ENCODE results near the gene CCSER1.

Gene CCSER1

DNA sequence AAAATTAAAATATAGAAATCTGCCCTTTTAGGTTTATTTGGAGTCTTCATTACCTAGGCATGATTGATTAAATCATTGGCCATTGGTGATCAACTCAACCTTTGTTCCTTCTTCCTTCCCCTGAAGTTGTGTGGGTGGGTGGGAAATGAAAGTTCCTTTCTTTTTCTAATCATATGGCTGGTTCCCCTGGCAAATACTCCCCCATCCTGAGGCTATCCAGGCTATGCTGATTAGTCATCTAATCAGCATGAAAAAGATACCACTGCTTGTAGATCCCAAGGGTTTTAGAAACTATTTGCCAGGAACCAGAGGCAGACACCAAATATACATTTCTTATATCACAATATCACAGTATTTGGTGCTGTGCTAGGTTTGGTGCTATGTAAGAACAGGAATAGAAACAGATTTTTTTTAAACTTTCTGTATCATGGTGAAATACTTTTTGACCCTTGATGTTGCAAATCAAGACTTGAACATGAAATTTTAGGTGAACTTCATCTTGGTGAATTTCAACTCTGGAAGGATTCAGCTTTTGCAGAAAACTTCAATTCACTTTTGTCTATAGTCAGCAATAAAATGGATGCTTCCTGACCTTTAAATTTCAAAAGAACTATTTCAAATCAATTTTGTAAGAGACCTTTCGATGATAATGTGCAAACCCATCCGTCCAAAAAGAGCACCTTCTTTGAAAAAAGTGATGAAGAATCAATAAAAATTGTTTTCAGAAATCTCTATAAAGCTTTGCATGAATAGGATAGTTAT lies 71.1 kb downstream of the CCSER1 start:
- no peak for DNase-seq (ENCODE audit: low spot score)

DNA sequence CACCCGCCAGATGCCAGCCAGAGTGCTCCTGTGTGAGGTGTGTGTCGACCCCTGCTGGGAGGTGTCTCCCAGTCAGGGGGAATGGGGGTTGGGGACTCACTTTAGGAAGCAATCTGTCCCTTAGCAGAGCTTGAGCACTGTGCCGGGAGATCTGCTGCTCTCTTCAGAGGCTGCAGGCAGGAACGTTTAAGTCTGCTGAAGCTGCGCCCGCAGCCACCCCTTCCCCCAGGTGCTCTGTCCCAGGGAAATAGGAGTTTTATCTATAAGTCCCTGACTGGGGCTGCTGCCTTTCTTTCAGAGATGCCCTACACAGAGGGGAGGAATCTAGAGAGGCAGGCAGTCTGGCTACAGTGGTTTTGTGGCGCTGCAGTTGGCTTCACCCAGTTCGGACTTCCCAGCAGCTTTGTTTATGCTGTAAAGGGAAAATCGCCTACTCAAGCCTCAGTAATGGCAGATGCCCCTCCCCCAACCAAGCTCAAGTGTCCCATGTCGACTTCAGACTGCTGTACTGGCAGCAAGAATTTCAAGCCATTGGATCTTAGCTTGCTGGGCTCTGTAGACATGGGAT lies 80.8 kb downstream of the CCSER1 start:
- DNase-seq (ENCODE audit: low spot score) = no peak

DNA sequence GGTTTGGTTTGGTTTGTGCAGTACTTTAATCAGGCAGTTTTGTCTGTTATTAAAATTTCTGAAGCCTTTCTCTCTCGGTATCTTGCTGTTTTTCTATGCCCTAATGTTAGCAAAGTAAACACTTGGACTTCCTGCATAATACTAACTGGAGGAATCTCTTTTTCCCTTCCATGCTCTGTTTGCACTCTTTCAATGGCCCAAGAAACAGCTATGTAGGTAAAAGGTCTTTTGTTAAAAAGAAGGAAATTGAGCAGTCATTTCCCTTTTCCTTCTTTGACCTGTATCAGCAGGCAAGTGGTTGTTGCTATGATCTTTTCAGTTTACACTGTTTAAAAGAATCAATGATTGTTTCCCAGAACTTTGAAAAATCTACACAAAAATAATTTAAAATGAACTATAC lies 82.7 kb downstream of the CCSER1 start:
- no peak for DNase-seq (ENCODE audit: low spot score)

DNA sequence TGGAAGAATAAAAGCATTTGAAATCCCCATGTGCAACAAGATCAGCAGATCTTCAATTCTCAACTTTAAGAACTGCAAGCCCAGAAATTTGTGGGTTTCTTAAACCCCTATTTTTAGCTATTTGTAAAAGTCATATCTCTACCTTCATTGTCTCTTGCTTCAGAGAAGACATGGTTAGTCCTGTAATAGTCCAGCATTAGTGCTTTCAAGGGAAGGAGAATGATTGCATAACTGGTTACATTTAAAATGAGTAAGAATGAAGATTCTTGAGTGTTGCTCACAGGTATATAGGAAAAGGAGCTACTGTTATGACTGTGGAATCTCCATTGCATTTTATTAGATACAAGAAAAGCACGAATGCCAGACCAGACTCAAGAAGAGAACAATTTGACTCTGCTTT lies 84.0 kb downstream of the CCSER1 start:
- no peak for DNase-seq (ENCODE audit: low spot score)

DNA sequence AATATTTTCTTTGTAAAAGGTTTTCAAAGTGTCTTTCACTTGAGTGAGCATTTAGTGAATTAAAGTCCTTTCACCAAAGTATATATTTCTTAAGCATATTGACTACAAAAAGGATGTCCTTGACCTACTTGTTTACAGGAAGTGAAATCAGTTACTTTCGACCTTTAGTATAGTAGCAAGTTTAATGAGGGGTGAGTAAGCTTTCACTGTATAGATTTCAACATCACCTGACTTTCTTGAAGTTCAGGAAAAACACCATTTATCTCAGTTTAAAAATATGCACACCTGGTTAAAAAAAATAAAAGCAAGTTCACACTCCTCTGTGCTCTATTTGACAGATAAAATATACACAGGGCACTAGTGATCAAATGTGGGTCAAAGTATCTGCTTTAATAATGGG lies 88.1 kb downstream of the CCSER1 start:
- no peak for DNase-seq (ENCODE audit: low spot score)

DNA sequence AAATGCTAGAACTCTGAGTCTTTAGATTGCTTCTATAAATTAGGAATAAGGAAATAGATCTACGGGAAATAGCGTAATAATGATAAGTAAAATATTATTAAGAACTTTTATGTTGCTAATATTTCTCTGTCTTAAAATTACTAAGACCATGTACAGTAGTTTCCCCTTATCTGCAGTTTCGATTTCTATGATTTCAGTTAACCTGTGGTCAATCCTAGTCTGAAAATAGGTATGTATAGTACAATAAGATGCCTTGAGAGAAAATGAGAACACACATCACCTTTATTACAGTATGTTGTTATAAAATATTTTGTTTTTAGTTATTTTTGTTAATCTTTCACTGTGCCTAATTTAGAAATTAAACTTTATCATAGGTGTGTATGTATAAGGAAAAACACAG lies 92.6 kb downstream of the CCSER1 start:
- no peak for DNase-seq (ENCODE audit: low spot score)

DNA sequence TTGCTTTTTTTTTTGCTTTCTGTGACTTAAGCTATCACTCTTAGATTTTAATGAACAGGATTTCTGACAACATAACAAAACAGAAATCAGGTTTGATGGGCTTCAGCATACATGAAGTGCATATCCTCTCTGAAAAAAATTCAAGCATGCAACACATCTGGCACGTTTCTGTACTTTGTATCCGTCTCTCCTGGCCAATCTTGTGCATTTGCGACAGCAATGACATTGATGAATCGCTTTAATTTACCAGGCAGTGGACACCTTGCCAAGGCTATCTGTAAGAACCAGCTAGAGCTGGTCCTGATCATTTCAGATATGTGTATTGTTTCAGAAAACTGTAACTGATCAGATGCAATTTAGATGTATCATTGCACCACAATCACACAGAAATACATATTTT lies 93.3 kb downstream of the CCSER1 start:
- DNase-seq (ENCODE audit: low spot score) = no peak

DNA sequence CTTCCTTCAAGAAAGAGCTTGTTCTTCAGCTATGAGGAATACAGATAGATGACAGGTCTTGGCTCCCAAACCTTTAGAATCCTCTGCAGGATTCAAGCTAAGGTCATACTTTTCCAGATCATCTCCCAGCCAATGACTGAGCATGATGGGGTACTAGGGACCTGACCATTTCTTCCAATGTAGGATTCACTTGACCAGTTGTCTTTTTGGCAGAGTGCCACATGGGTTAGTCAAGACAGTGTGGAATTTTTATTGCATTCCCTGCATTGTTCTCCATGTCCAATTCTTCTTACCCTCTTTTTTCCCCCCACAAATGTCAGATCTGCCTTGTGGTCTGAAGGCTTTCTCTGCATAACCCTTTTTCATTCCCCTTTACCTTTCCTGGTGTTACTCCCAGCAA lies 99.5 kb downstream of the CCSER1 start:
- DNase-seq (ENCODE audit: low spot score) = no peak

DNA sequence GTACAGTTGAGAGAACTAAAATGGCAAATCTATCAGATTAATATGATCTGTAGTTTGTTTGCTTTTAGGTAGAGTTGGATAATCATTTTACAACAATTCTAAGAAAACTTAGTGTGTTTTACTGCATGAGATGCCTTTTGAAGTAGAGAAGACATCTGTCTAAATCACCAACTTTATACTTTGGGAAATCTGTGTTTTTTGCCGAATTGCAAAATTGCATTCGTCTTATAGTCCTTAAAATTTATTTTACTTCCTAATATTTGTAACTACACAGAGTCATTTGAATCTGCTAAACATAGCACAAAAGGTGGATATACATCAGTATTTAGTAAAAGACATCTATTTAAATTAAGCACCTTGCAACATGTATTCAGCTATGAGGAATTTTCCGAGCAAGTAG lies 100.0 kb downstream of the CCSER1 start:
- DNase-seq (ENCODE audit: low spot score) = no peak

DNA sequence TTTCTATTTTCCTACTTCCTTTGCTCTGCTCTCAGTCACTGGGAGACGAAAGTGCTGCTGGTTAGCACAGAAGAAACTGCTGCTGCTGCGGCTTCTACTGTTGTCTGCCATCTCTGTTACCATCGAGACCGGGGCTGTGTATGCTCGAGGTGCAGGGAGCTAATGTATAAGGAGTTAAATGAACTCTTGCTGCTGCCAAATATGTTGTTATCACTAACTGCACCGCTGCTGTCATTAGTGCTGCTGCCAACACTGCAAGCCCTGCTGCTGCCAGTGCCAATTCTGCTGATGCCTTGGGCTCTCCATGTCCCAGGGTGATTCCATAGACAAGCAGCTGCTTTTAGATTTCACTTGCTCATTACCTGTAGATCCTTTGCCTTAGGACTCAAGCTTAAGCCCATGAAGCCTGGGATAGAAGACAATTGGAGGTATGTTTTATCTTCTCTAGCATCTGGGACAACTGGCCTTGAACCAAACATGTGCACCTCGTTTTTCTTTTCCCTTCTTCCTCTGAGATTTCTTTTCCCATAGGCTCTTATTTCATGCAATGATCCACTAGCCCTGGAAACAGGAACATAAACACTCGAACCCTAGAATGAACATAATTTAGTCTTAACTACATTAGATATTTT lies 107.8 kb downstream of the CCSER1 start:
- peak; percentile 46 for DNase-seq (ENCODE audit: low spot score)

DNA sequence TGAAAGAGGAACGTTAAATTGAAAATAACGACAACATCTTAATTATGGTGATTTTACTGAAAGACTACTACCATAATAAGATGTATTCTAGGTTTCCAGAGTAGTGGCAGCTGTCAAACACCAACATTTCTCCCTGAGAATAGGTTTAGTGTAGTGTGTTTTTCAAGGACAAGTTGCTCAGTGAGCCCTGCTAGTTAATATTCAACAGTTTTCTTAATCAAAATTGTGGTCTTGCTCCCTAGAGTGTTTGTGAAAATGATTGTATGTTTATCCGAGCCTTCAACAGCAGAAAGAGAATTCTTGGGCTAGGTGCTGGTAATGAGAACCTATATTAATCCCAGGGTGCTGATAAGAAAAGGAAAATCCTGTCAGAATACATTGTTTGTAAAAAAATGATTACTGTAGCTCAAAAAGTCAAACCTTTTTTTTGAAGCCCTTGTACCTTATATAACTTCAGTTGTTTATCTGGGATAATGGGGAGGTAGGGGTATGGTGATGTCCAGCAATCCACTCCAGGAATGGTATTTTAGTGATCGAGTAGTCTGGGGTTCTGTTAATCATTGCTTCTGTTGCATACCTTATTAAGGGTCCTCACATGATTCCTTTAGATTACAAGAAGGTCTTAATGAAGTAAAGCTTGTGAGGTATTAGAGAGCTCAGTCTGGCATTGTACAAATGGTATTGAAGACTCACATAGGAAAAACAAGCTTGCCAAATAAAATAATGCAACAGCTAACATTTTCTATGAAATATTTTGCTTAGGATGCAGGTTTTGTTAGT lies 110.7 kb downstream of the CCSER1 start:
- DNase-seq (ENCODE audit: low spot score) = no peak

DNA sequence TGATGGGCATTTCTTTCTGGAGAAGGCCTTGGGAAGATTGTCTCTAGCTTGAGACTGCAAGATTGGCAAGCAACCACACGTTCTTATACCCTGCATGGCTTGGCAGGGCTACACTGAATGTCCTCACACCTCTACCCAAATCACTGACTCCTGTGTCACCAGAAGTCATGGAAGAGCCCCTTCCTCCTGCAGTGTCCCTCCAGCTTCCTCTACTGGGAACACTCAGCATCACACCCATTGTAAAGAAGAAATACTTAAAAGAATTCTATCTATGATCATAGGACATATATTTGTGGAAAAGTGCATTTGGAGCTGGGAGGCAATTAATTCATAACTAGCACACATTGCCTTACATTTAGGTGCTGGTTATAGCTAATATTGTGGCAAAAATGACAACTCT lies 113.1 kb downstream of the CCSER1 start:
- DNase-seq (ENCODE audit: low spot score) = no peak

DNA sequence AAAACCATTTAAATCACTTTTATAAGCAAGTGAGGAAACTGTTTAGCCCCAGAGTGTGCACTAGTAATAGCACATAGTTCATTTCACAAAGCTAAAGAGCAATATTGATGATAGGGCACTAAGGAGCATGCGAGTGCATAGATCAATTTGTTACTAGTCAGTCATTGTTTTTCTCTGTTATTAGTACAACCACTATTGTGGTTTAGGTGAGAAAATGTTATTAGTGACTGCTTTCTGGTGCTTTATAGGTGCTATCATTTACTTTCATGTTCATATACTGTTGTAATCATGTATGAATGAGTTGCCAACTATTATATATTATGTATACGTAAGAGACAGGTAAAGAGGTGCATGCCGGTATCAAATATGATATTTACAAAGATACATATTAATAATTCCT lies 113.8 kb downstream of the CCSER1 start:
- no peak for DNase-seq (ENCODE audit: low spot score)

DNA sequence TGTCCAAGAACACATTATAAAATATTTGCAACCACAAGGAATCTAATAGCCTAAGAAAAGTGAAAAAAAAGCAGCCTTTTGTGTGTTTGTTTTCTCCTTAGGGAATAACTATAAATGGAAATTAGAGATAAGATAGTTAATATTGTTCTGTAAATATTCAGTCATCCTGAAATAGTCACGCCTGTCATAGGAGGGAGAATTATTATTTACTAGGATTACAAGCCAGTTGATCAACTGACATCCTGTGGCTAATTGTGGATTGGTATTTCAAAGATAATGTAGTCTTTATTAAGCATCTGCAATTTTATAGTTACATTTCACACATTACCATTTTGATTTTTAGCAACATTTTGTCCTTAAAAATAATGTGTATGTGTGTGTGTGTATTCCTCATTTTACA lies 118.6 kb downstream of the CCSER1 start:
- DNase-seq (ENCODE audit: low spot score) = no peak

DNA sequence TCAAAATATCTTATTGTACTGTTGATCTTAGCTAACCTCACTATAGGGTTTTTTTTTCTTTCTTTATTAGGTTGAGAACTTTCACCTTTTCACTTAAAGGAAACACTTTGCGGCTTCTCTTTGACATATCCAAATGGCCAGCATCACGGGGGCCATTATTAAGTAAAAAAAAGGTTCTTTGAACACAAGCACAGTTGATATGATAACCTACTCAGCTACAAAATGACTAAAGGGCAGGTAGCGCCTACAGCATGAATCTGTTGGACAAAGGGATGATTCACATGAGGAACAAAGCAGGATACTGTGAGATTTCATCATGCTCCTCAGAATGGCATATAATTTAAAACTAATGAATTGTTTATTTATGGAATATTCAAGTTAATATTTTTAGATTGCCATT lies 119.6 kb downstream of the CCSER1 start:
- DNase-seq (ENCODE audit: low spot score) = no peak

DNA sequence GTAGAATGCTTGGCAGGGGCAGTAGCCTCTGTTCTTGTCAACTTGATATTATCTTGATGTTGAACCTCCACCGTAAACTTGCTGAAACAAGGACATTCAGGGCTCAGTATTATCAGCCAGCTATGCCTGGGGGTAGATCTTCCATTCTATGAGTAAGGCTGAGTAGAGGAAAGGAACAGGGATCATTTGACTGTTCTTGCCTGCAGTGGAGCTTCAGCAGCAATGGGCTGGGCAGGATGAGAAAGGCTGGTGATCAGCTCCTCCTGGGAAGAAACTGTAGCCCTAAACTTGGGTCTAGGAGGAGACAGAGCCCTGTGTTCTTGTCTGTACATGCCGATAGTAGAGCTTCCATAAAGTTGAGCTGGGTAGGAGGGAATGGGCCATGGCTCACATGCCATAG lies 127.2 kb downstream of the CCSER1 start:
- DNase-seq (ENCODE audit: low spot score) = no peak

DNA sequence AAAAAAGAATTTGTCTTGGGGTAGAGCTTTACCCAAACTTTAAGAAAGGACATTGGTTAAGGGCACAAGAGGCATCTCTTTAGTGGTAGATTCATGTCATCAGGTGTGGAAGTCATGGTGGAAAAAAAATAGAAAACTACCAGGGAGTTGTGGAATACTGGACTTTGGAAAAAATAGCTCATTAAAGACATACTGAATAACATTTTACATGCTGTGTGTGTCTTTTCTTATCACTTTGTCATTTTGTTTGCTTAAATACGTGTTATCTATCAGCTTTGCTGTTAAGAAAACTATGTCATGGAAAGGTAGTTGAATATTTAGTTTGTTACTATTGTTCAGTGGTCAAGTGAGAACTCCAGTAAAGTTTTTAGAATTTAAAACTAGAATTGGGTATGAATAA lies 147.0 kb downstream of the CCSER1 start:
- no peak for DNase-seq (ENCODE audit: low spot score)

DNA sequence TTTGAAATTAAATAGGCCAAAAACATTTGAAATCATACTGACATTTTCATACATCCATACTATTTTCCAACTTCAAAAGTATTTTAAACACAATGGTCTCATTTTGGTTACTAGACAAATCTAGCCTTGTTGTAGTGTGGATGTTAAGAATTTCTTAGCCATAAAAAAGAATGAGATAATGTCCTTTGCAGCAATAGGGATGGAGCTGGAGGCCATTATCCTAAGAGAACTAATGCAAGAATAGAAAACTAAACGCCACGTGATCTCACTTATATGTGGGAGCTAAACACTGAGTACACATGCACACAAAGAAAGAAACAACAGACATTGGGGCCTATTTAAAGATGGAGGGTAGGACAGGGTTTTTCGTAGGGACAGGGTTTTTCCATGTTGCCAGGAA lies 153.8 kb downstream of the CCSER1 start:
- DNase-seq (ENCODE audit: low spot score) = no peak

DNA sequence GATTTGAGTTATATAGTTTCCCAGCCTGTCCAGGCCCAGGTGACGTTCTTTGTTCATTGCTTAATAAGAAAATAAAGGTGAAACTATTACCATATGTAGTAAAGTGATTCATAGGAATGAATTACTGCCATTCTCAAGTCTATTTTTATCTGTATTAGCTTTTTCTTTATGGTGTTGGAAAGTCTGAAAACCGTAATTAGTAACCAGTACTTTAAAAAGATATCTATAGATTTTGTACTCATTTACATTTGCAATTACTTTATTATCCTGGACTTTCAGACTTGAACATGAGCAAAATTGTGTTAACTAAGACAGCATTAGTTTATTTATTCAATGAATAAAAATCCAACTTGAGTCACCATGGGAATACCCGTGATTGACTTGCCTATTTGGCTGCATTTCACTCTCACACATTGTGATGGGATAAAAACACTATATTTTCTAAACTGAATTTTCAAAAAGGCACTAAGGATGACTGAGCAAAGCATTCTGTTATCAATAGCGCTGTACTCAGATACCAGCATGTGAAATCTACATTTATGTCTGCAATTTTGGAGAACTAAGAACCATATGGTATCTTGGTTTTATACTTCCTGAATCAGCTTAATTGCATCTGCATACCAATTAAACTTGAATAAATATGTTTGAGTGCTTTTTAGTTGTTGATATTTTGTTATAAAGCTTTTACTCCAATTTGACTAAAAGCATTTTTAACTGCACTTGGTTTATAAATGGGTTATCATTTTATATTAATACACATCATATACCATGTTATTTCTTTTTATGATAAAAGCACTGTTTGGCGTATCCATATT lies 154.6 kb downstream of the CCSER1 start:
- DNase-seq (ENCODE audit: low spot score) = no peak

DNA sequence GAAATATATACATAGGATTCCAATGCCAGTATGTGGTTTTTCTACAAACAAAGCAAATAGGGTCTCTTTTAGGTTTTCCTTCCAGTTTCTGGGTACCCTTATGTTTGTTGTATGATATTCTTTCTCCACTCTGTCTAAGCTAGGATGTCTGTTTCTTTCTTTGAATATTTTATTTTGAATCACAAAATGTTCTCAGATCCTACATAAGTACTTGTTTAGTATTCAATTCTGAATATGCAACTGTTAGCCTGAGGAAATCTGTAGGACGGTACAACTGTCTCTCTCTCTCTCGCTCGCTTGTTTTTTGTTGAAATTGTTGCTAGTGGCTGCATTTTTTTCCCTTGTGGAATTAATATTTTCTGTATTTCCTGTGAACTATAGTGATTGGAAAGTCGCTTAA lies 163.2 kb downstream of the CCSER1 start:
- DNase-seq (ENCODE audit: low spot score) = no peak

DNA sequence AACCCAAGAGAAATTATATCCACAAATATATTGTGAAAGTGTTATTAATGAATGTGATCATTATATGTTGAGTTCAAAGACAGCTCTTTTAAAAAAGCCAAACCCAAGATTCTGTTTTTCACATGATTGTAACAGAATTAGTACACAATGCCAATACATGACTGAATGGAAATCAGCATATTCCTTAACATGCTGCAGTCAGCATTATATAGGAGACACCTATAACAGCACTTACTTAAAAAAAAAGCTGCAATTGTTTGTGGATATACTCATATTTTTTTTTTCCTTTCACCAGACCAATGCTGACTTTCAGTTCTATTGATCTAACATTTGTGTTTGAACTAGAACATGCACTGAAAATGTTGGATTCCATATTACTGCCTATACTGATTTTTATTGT lies 165.2 kb downstream of the CCSER1 start:
- DNase-seq (ENCODE audit: low spot score) = no peak

DNA sequence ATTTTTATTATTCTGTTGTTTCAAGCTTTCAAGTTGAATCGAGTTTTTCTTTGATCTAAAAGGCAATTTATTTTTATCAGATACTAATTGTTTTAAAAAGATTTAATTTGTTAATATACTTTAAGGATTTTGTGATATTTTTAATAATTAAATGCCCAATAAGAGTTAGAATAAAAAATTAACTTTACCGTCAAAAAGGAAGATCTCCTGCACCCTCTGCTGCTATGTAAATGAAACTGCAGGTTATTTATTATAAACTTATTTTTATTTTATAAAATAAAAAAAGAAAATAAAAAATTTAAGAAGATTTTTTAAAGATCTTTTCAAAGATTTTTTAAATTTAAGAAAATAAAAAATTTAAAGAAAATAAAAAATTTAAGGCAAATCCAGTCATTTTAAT lies 166.1 kb downstream of the CCSER1 start:
- no peak for DNase-seq (ENCODE audit: low spot score)
